OCI-LY1 (cell line): Measurements from ENCODE around the gene ANKS1A.

Experiments
- H2AFZ ChIP-seq: fragments of 200-600 bp; sonication (generic), shearing (Covaris generic); 2 replicates; pipeline ENCODE4 v1.6.0; 2014; ENCODE audit warnings: antibody characterized with exemption, mild to moderate bottlenecking, low read length
- H3F3A ChIP-seq: fragments of 200-600 bp; sonication (generic), shearing (Covaris generic); 2 replicates; pipeline ENCODE4 v1.6.0; 2014; ENCODE audit warnings: mild to moderate bottlenecking, antibody characterized with exemption, low read length, moderate library complexity; ENCODE audit not compliant: insufficient read depth
- H3K27ac ChIP-seq: fragments of 200-600 bp; sonication (generic); 2 replicates; pipeline ENCODE4 v1.5.1; 2014; ENCODE audit warnings: low read length, mixed run types, mild to moderate bottlenecking, low read depth; ENCODE audit not compliant: poor library complexity, severe bottlenecking
- H3K27me3 ChIP-seq: fragments of 200-600 bp; sonication (generic); 2 replicates; pipeline ENCODE4 v1.6.0; 2014; ENCODE audit warnings: antibody characterized with exemption, mild to moderate bottlenecking, low read length, moderate library complexity; ENCODE audit not compliant: insufficient read depth
- H3K36me3 ChIP-seq: fragments of 200-600 bp; sonication (generic); 2 replicates; pipeline ENCODE4 v1.6.1; 2014; ENCODE audit warnings: mild to moderate bottlenecking, antibody characterized with exemption, low read length, moderate library complexity, mixed read lengths; ENCODE audit not compliant: insufficient read depth
- H3K4me1 ChIP-seq: fragments of 200-600 bp; sonication (generic); 2 replicates; pipeline ENCODE4 v1.5.1; 2014; ENCODE audit warnings: mild to moderate bottlenecking, low read length, moderate library complexity; ENCODE audit not compliant: insufficient read depth, severe bottlenecking
- H3K4me2 ChIP-seq: fragments of 200-600 bp; sonication (generic), shearing (Covaris generic); 2 replicates; pipeline ENCODE4 v1.6.1; 2014; ENCODE audit warnings: low read length
- H3K4me3 ChIP-seq: fragments of 200-600 bp; sonication (generic); 2 replicates; pipeline ENCODE4 v1.5.1; 2014; ENCODE audit warnings: low read length, low read depth, mild to moderate bottlenecking, mixed read lengths; ENCODE audit not compliant: poor library complexity, severe bottlenecking
- H3K79me2 ChIP-seq: fragments of 200-600 bp; shearing (Covaris generic); 2 replicates; pipeline ENCODE4 v1.6.1; 2016; ENCODE audit warnings: mixed run types, low read length, mixed read lengths; ENCODE audit not compliant: insufficient read depth
- H3K9ac ChIP-seq: fragments of 200-600 bp; sonication (generic), shearing (Covaris generic); 2 replicates; pipeline ENCODE4 v1.6.1; 2014; ENCODE audit warnings: mild to moderate bottlenecking, low read length, mixed read lengths
- H3K9me2 ChIP-seq: fragments of 200-600 bp; sonication (generic), shearing (Covaris generic); 2 replicates; pipeline ENCODE4 v1.6.1; 2014; ENCODE audit warnings: low read depth, mild to moderate bottlenecking, low read length, mixed read lengths
- H3K9me3 ChIP-seq: fragments of 200-600 bp; shearing (Covaris generic); 2 replicates; pipeline ENCODE4 v1.6.1; 2014; ENCODE audit warnings: low read length, mixed read lengths
- H4K20me1 ChIP-seq: fragments of 200-600 bp; sonication (generic), shearing (Covaris generic); 2 replicates; pipeline ENCODE4 v1.6.0; 2016; ENCODE audit warnings: mild to moderate bottlenecking, low read length; ENCODE audit not compliant: insufficient read depth
- CTCF ChIP-seq: fragments of 200-600 bp; sonication (generic), shearing (Covaris generic); IDR thresholded peaks from 2 replicates; pipeline ENCODE4 v1.5.1; 2017; ENCODE audit warnings: mild to moderate bottlenecking, antibody characterized with exemption, low read length, moderate library complexity, mixed read lengths
- EZH2 ChIP-seq: fragments of 200-600 bp; sonication (generic), shearing (Covaris generic); IDR thresholded peaks from 2 replicates; pipeline ENCODE4 v1.8.0; 2017; ENCODE audit warnings: borderline replicate concordance, mixed run types, mild to moderate bottlenecking, antibody characterized with exemption, low read length, moderate library complexity, mixed read lengths

Gene ANKS1A

GRCh38 chr6:35054106-35054742 lies 165.2 kb downstream of the ANKS1A start:
- Histone ChIP-seq H3K9ac (no peak overlapping the region), H3K27me3 (no peaks in the 10 kb centered on the region), H2AFZ (no peak overlapping the region), H3K4me3 (no peak overlapping the region), H3F3A (no peaks in the 10 kb centered on the region), H3K4me2 (no peak overlapping the region), H3K4me1 (peaks cover 11% of the 10 kb centered on the region), H3K36me3 (no peaks in the 10 kb centered on the region; the same call in 1 of the 2 replicates), H3K27ac (no peak overlapping the region), H3K9me2 (no peaks in the 10 kb centered on the region), H4K20me1 (no peaks in the 10 kb centered on the region), H3K9me3 (no peaks in the 10 kb centered on the region), H3K79me2 (no peaks in the 10 kb centered on the region)
- no peak for TF ChIP-seq CTCF
- TF ChIP-seq EZH2, result no peak

DNA sequence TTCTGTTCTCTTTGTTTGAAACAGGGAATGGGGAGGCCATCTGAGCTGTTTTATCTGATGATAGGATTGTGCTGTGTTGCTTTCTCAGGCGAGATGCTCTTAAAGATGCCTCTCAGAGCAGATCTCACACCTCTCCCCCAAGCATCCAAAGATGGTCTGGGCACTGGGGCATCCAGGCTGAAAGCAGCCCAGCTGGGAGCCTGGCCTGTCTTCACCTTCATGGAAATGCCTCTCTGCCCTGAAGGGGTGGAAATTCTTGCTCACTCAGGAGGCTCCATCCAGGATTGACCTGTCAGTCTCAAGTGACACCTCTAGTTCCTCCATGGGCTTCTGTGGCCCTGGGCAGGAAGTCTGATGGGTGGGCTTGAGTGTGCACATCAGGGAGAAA lies 165.7 kb downstream of the ANKS1A start:
- H3K79me2 ChIP-seq, result no peaks in the 10 kb centered on the region
- no peak overlapping the region for H3K4me3 ChIP-seq
- no peaks in the 10 kb centered on the region; the same call in 1 of the 2 replicates for H3K36me3 ChIP-seq
- no peaks in the 10 kb centered on the region for H4K20me1 ChIP-seq
- TF ChIP-seq EZH2 (no peak), CTCF (no peak)
- H3K27ac ChIP-seq, result no peak overlapping the region
- H3K4me2 ChIP-seq, result no peak overlapping the region
- no peaks in the 10 kb centered on the region for H3F3A ChIP-seq
- no peaks in the 10 kb centered on the region for H3K9me3 ChIP-seq
- H3K4me1 ChIP-seq, result peaks cover 13% of the 10 kb centered on the region
- no peak overlapping the region for H2AFZ ChIP-seq
- H3K9me2 ChIP-seq, result no peaks in the 10 kb centered on the region
- no peaks in the 10 kb centered on the region for H3K27me3 ChIP-seq
- H3K9ac ChIP-seq, result no peak overlapping the region

DNA sequence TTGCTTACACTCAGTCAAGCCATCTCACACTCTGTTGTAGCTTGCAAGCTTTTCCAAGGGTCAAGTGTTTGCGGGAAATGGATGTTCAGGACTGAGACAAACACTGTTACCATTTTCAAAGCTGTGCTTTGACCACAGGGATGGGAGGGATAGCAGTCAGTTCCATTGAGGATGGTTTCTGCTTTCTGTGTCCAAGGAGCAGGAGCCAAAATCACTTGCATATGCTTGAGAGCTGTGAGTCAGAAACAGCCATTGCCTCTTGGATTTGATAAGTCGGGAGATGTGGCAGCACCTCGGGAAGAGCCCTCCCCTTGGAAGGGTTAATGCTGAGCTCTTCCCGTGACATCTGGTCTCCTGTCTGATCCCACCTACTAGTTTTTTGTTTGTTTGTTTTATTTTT lies 166.8 kb downstream of the ANKS1A start:
- H3K36me3 ChIP-seq, result peaks cover 9% of the 10 kb centered on the region
- no peak overlapping the region for H3K27ac ChIP-seq
- H3K4me3 ChIP-seq, result no peak overlapping the region
- no peaks in the 10 kb centered on the region for H3K79me2 ChIP-seq
- no peak overlapping the region for H3K4me2 ChIP-seq
- H3K9me2 ChIP-seq, result no peaks in the 10 kb centered on the region
- no peaks in the 10 kb centered on the region for H3F3A ChIP-seq
- TF ChIP-seq EZH2 (no peak), CTCF (no peak)
- no peaks in the 10 kb centered on the region for H3K27me3 ChIP-seq
- H3K9ac ChIP-seq, result no peak overlapping the region
- H2AFZ ChIP-seq, result no peak overlapping the region
- no peaks in the 10 kb centered on the region for H3K9me3 ChIP-seq
- no peaks in the 10 kb centered on the region for H4K20me1 ChIP-seq
- H3K4me1 ChIP-seq, result peaks cover 13% of the 10 kb centered on the region
